HTERT RPE-1 (cell line): ENCODE measurements around the gene GOLGA3.
"Not testable (repeated sequence)": the region's sequence is repeated elsewhere in the genome, so short reads cannot be mapped to it uniquely, and the experiment has no call there.

Experiments used
- in situ Hi-C: fragments of 300-500 bp; cut with MboI; formaldehyde crosslinking; loops from 4 replicates; pipeline ENCODE4 v1.14.3; 2020; ENCODE audit warnings: low sequenced_read_pairs

GOLGA3 gene

DNA sequence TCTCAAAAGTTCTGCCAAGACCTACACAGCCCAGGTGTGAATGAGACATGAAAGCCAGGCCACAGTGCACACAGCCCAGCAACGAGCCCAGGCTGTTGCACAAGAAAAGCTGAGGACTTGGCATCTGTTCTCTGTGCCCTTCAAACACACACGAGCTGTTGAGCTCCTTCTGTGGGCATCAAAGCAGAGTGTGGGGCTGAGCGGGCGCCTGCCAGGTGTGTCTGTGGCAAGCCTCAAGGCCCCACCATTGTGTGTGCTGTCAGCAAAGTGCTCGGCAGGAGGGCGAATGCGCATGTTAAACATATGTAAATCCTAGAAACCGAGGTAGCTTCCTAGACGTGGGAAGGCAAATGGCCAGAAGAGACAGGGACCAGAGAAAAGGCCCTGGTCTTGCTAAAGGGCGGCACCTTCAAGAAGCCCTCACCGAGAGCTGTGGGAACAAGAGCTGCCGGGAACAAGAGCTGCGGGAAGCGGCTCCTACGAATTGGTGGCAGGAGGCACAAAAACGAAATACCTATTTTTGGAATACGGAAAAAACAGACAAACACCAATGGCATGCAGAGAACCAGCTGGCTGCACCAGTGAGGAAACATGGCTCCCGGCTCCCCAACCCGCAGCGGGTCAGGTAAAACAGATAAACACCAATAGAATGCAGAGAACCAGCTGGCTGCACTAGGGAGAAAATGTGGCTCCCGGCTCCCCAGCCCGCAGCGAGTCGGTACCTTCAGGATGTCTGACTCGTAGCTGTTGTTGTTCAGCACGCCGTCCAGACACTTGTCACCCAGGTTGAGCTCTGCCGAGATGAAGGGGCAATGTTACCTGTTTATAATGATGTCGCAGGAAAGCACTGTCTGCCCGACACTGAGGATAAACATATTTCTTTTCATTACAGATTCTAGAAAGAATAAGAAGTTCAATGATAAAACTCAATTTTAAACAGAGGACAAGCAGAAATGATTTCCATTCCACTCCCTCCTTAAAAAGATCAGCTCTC lies 19.0 kb upstream of the GOLGA3 start:
- in situ Hi-C loops, result no loop called here

DNA sequence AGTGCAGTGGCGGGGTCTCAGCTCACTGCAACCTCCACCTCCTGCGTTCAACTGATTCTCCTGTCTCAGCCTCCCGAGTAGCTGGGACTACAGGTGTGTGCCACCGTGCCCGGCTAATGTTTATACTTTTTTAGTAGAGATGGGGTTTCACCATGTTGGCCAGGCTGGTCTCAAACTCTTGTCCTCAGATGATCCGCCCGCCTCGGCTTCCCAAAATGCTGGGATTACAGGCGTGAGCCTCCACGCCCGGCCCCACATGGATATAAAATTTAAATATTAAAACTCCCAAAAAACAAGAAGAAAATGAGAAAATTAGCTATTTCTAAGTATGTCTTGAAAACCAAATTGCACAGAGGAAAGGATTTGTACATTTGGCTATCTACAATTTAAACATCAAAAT lies 16.0 kb upstream of the GOLGA3 start:
- in situ Hi-C loops, result not testable (repeated sequence)

DNA sequence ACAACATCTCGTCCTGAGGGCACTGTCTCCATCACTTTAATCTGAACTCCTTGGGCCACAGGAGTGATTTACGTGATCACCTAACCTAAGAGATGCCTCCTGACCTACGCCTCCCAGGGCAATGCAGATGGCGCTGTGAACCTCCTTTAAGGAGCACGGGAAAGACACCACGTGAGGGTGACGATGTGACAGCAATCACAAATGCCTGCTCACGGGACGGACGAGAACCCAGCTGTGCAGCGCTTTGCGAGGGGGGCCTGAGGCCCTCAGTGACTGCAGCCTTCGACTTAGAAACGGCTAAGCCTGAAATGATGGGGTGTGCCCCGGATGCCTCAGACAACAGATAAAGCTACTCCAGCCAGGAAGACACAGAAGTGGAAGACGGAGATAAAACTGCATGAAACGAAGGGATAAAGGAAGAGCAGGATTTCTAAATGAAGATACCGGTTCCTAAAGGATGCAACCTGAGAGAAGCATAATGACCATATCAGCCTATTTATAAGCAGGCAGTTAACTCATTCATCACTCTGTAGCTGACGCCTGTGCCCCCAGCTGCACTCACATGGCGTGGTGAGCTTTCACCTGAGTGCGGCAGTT lies 13.9 kb upstream of the GOLGA3 start:
- in situ Hi-C loops, result no loop called here

DNA sequence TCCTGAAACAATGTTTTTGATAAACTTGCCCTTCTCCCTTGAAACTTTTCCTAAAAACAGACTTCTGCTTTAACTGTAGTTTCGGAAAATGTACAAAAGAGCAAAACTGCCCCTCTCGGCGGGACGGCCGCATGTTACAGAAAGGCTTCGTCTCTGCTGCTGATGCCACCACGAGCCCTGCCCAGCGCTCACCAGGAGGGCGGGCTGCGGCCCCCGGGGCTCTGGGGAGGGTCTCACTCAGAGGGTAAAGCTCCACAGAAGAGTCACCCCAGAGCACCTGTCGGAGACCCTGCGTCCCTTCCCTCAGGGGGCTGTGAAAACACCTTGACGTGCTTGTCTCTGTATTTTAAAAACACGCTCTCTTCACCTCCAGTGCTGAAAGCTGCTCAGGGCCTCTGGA lies 12.5 kb upstream of the GOLGA3 start:
- in situ Hi-C loops, result no loop called here

DNA sequence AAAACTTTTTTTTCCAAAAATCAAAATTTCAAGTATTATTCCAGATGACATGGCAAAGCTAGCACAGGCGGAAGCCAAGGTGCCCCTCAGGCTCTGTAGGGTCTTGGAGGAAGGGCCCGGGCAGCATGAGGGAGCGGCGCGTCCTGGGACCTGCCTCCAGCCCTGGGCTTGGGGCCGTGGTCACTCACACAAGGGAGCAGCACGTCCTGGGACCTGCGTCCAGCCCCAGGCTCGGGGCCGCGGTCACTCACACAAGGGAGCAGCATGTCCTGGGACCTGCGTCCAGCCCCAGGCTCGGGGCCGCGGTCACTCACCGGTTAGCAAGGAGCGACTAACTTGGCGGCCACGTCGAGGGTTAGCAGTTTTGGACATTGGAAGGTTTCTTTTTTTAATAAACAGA lies 11.9 kb upstream of the GOLGA3 start:
- in situ Hi-C loops, result no loop called here

DNA sequence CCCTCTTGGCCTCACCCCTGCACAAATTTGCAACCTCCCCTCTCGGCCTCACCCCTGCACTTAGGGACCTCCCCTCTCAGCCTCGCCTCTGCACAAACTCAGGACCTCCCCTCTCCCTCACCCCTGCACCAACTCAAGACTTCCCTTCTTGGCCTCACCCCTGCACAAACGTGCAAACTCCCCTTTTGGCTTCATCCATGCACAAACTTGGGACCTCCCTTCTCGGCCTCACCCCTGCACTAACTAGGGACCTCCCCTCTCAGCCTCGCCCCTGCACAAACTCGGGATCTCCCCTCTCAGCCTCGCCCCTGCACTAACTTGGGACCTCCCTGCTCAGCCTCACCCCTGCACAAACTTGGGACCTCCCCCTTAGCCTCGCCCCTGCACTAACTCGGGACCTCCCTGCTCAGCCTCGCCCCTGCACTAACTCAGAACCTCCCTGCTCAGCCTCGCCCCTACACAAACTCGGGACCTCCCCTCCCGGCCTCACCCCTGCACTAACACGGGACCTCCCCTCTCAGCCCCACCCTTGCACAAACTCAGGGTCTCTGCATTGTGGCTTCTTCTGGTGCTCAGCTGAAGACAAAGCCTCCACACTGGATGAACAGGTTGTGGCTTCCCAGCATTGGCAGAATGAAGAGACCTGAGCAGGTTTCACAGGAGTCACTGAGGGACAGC lies 11.0 kb upstream of the GOLGA3 start:
- in situ Hi-C loops, result no loop called here

DNA sequence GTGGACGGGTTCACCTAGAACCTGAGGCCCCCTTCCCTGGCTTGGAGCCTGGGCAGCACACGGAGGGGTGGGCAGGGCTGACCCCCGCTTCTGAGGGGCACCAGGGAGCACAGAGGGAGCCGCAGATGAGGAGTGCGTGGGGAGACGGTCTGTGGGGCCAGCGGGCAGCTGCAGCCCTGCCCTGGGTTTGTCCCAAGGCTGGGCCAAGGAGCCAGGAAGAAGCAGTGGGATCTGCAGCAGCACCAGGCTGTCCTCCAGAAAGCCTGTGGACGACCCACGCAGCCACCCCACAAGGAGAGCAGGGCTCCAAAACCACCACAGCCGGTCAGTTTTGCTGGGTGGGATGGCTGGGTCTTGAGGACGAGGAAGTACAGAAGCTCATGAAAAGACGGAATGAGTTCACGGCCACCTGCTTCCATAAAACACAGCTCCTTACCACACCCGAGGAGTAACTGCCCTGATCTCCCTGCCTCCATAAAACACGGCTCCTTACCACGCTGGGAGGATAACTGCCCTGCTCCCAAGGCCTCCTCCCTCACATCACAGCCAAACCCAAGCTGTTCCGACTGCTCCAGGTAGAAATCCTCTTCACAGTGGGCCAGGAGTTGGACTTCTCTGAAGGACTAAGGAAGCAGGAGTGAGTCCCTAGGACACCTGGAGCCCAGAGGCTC lies 9.9 kb upstream of the GOLGA3 start:
- in situ Hi-C loops, result no loop called here

DNA sequence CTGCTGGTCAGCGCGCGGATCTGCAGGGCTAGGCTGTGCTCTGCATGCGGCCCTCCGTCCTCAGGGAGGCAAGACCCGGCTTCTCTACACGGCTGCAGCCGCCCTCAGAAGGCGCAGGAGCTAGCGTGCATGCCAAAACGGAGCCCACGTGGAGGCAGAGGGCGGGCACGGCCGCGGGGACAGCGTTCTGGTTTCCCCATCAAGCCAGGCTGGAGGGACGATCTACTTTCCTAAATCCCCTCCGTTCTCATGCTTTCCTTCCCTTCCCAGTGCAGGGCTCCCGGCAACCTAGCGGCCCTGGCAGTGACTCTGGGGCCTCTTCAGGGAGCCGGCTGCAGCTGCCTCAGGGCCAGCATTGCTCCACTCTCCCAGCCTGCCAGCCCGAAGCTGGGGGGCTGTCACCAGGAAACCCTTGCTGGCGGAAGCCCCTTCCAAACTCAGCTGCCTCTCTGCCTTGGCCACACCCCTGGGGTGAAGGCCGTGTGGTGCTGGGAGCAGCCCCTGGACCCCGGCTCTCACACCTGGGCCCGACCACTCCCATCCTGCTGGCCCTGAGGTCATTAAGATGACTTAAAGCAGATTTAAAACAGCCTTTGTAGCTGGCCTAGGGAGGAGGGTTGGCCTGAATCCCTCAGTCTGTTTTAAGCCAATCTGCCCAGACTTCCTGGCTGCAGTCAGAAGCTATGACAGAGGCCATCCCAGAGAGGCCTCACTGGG lies 9.2 kb upstream of the GOLGA3 start:
- in situ Hi-C loops, result no loop called here

DNA sequence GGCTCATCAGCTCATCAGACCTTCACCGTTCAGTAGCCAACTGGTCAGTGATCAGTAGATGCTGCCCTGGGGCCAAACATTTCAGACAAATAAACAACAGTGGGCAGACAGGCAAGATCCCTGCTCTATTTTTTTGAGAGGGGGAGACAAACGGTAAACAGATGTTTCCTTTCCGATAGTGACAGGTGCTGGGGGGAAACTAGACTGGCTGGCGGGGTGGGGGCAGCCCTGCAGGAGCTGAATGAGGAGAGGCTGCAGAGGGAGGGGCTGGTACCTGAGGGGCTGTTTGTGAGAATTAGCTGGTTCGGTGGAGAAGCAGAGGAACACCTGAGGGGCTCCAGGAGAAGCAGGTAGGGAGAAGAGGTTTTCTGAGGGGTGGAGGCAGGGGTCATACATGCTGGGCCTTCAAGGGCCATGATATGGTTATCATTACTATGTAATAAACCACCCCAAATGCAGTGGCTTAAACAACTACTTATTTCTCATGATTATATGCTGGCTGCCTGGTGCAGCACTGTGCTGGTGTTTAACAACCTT lies 8.2 kb upstream of the GOLGA3 start:
- in situ Hi-C loops, result no loop called here

DNA sequence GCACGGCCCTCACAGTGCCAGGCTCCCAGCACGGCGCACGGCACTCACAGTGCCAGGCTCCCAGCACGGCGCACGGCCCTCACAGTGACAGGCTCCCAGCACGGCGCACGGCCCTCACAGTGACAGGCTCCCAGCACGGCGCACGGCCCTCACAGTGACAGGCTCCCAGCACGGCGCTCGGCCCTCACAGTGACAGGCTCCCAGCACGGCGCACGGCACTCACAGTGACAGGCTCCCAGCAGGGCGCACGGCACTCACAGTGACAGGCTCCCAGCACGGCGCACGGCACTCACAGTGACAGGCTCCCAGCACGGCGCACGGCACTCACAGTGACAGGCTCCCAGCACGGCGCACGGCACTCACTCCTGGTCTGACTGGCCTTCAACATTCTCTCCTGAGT lies 7.6 kb upstream of the GOLGA3 start:
- in situ Hi-C loops, result not testable (repeated sequence)

DNA sequence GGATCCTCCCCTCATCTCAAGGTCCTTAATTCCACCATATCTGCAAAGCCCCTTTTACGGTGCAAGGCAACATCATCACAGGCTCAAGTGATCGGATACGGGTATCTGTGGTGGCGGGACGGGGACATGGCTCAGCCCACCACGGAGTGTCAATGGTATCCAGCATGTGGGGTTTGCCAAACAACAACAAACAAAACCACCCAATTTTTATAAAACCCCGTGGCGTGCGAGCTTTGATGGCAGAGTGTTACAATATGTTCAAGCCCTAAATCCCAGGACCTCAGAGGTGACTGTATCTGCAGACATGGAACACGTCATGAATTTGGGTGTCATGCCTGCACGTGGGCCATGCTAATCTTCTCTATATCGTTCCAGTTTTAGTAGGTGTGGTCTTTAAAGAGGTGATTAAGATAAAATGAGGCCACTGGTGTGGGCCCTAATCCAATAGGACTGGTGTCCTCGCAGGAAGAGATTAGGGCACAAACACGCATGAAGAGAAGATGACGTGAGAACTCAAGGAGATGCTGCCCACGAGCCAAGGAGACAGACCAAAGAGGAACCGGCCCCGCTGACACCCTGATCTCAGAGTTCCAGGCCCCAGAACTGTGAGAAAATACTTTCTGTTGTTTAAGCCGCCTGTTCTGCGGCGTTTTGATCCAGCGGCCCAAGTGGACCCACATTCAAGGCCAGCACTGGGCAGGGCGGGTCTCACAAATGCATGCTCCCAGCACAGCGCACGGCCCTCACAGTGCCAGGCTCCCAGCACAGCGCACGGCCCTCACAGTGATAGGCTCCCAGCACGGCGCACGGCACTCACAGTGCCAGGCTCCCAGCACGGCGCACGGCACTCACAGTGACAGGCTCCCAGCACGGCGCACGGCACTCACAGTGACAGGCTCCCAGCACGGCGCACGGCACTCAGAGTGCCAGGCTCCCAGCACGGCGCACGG lies 6.7 kb upstream of the GOLGA3 start:
- in situ Hi-C loops, result no loop called here

DNA sequence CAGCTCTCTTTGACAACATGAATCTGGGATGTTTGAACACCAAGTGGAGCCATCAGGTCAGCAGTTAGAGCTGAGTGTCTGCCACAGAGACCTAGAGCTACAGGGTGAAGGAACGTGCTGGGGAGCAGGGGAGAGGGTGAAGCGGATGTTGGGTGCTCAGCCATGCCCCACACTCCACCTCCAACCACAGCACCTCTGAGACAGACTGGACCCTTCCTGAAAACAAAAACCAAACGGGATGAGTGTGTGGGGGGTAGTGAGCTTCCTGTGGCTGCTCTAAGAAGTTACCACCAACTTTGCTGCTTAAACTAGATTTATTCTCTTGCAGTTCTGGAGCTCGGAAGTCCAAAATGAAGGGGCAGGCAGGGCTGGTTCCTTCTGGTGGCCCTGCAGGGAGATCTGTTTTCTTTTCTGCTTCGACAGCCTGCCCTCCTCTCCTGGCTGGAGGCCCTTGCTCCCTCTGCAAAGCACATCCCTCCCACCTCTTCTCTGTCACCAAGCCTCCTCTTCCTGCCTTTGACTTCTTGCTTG lies 5.6 kb upstream of the GOLGA3 start:
- in situ Hi-C loops, result no loop called here

DNA sequence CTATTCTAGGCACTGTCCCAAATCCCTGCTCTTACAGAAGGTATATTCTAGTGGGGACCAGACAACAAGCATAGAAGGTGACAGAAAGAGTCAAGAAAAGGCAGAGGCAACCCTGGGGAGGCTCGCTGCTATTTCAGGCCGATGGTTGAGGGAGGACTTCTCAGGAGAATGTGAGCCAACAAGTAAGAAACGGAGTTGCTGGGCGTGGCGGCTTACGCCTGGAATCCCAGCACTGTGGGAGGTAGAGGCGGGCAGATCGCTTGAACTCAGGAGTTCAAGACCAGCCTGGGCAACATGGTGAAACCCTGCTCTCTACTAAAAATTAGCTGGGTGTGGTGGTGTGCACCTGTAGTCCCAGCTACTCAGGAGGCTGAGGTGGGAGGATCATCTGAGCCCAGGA lies 4.7 kb upstream of the GOLGA3 start:
- in situ Hi-C loops, result no loop called here

DNA sequence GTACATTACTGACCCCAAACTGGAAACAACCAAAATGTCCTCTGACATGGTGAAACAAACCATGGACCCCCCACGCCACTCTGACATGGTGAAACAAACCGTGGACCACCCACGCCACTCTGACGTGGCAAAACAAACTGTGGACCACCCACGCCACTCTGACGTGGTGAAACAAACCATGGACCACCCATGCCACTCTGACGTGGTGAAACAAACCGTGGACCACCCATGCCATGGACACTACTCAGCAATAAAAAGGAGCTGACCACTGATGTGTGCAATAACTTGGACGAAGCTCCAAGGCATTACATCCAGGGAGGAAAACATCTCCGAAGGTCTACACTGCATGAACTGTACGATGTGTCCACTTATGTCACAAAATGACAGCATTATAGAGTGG lies 3.1 kb upstream of the GOLGA3 start:
- in situ Hi-C loops, result no loop called here

DNA sequence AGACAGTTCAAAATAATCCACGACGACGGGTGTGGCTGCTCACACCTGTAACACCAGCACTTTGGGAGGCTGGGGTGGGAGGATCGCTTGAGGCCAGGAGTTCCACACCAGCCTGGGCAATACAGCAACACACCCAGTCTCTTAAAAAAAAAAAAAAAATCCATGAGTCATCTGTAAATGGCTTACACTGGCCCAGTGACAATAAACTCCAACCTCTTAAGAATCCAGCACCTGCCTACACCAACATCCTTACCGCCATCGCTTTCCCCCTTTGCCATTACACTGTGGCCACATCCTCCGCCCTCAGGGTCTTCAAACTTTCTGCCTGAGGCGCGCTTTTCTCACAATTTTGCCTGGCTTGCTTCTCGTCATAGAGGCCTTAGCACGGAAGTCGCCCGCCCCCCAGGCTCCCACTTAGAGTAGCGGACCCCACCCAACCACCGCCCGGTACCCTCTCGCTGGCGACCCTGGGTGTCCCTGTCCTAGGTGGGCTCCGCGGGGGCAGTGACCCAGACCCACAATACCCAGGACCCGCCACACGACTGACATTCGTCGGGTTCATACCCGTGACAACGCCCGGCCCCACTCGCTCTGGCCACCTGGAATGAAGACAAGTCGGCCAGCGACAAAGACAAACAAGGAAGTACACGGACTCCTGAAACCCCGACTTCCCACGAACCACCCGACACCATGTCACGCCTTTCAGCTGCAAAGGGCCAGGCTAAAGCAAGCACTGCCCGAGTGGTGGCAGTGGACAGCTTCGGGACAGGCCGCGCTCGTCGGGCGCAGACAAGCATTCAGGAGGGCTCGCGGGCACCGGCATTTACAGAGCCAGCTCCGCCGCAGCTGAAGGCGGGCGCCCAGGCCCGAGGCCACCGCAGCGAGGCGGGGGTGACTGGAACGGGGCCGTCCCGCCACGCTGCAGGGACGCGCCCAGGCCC lies 636 bp downstream of the GOLGA3 start:
- in situ Hi-C loops, result no loop called here

DNA sequence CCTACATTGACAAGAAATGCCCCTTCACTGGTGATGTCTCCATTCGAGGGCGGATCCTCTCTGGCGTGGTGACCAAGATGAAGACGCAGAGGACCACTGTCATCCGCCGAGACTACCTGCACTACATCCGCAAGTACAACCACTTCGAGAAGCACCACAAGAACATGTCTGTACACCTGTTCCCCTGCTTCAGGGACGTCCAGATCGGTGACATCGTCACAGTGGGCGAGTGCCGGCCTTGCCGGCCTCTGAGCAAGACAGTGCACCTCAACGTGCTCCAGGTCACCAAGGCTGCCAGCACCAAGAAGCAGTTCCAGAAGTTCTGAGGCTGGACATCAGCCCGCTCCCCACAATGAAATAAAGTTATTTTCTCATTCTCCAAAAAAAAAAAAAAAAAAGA lies 2.8 kb downstream of the GOLGA3 start:
- in situ Hi-C loops, result no loop called here

DNA sequence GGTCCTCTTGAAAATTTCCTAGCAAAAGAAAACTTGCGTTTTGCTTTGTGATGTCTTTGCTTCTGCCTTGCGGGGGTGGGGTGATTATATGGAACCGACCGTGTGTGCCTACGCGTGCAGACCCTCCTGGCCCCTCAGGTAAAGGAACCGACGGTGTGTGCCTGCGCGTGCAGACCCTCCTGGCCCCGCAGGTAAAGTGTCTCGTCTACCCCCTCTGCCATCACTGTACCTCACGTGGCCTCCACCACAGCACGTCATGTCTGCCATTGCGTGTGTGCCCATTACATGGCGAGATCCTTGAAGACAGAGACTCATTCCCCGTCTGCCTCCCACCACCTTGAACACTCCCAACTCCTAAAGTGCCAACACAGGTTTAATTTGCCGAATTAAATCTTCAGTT lies 3.6 kb downstream of the GOLGA3 start:
- in situ Hi-C loops, result no loop called here

DNA sequence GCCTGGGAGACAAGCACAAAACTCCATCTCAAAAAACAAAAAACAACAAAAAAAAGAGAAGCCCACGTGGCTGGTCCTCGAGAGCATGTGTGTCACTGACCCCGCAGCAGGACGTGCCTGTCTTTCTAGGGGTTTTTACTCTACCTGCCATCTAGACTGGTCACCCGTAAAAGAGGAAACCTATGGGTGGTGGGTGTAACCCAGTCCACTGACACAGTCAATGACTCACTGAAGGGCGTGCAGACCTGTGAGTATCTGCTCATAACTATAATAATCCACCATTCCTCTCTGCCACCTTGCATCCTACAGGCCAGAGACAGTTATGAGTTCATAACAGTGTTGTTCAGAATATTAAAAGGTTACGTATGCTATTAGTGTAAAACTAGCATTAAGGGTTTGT lies 4.6 kb downstream of the GOLGA3 start:
- in situ Hi-C loops, result no loop called here
